Astrocyte (in vitro differentiated cells and primary cell): ENCODE measurements around the gene GARIN5A. TPM values are rescaled to one million over a fixed set of nuclear protein-coding genes. Genes with fewer than 3 reads are reported as not detected.

Experiments used
- DNase-seq: peaks from one replicate; pipeline ENCODE4 v3.0.0-alpha.2; 2010; ENCODE audit warnings: low read depth
- FAIRE-seq: peaks from 2 replicates; lab custom pipeline; 2011; peaks lifted over from hg19 to GRCh38; lab: Jason Lieb, UNC
- H2AFZ ChIP-seq: 2 replicates; pipeline ENCODE4 v1.6.0; 2012; ENCODE audit warnings: low read depth, low read length, inconsistent platforms
- H3K27ac ChIP-seq: 2 replicates; pipeline ENCODE4 v1.5.1; 2011; ENCODE audit warnings: low read depth, low read length, inconsistent platforms
- H3K27me3 ChIP-seq: 2 replicates; pipeline ENCODE4 v1.6.0; 2011; ENCODE audit warnings: low read length, inconsistent platforms; ENCODE audit not compliant: insufficient read depth
- H3K36me3 ChIP-seq: 2 replicates; pipeline ENCODE4 v1.5.1; 2011; ENCODE audit warnings: low read length, inconsistent platforms; ENCODE audit not compliant: insufficient read depth
- H3K4me1 ChIP-seq: 2 replicates; pipeline ENCODE4 v1.5.1; 2011; ENCODE audit warnings: low read length, inconsistent platforms; ENCODE audit not compliant: insufficient read depth
- H3K4me2 ChIP-seq: 2 replicates; pipeline ENCODE4 v1.6.0; 2012; ENCODE audit warnings: low read length, inconsistent platforms
- H3K4me3 ChIP-seq: 2 replicates; pipeline ENCODE4 v1.5.1; 2011; ENCODE audit warnings: low read depth, mild to moderate bottlenecking, low read length, inconsistent platforms; ENCODE audit not compliant: insufficient read depth
- H3K79me2 ChIP-seq: 2 replicates; pipeline ENCODE4 v1.6.0; 2012; ENCODE audit warnings: mild to moderate bottlenecking, low read length, inconsistent platforms; ENCODE audit not compliant: insufficient read depth
- H3K9ac ChIP-seq: 2 replicates; pipeline ENCODE4 v1.6.0; 2012; ENCODE audit warnings: mild to moderate bottlenecking, low read length, inconsistent platforms
- H3K9me3 ChIP-seq: 2 replicates; pipeline ENCODE4 v1.5.1; 2012; ENCODE audit warnings: low read depth, mild to moderate bottlenecking, low read length, inconsistent platforms; ENCODE audit not compliant: insufficient read depth
- H4K20me1 ChIP-seq: 2 replicates; pipeline ENCODE4 v1.6.0; 2012; ENCODE audit warnings: low read length, inconsistent platforms; ENCODE audit not compliant: insufficient read depth
- H3K27ac Mint-ChIP-seq: one replicate; pipeline ENCODE4 v1.8.0; 2021; ENCODE audit warnings: mild to moderate bottlenecking, mixed read lengths; ENCODE audit not compliant: unreplicated experiment
- H3K27me3 Mint-ChIP-seq: one replicate; pipeline ENCODE4 v1.8.0; 2021; ENCODE audit warnings: low read depth, mixed read lengths; ENCODE audit not compliant: unreplicated experiment
- H3K36me3 Mint-ChIP-seq: one replicate; pipeline ENCODE4 v1.8.0; 2021; ENCODE audit warnings: low read depth, mixed read lengths; ENCODE audit not compliant: unreplicated experiment
- H3K4me1 Mint-ChIP-seq: one replicate; pipeline ENCODE4 v1.8.0; 2021; ENCODE audit warnings: low read depth, mixed read lengths; ENCODE audit not compliant: unreplicated experiment
- H3K4me3 Mint-ChIP-seq: one replicate; pipeline ENCODE4 v1.8.0; 2021; ENCODE audit warnings: mild to moderate bottlenecking, moderate library complexity, mixed read lengths; ENCODE audit not compliant: unreplicated experiment
- H3K9me3 Mint-ChIP-seq: one replicate; pipeline ENCODE4 v1.8.0; 2021; ENCODE audit warnings: mild to moderate bottlenecking, mixed read lengths; ENCODE audit not compliant: unreplicated experiment
- CTCF ChIP-seq: IDR thresholded peaks from 2 replicates; pipeline ENCODE4 v1.5.1; 2011; ENCODE audit warnings: low read depth, mild to moderate bottlenecking, inconsistent platforms, low read length, moderate library complexity; ENCODE audit not compliant: insufficient read depth
- EZH2 ChIP-seq: IDR thresholded peaks from 2 replicates; pipeline ENCODE4 v1.6.1; 2012; ENCODE audit warnings: mild to moderate bottlenecking, low read length, inconsistent platforms; ENCODE audit not compliant: insufficient read depth
- total RNA-seq: library from RNA; stranded (reverse); gene quantifications from 2 replicates; pipeline ENCODE4 v1.2.1, GENCODE V29; 2021

GARIN5A gene
- total RNA-seq, 1 donor from 2014 or later, result not detected

GRCh38 chr19:50494186-50495019 is 17.8 kb upstream of the GARIN5A start:
- Histone ChIP-seq H3K27me3 (peaks cover 13% of the 10 kb centered on the region), H2AFZ (no peak overlapping the region), H3K4me3 (no peak overlapping the region), H3K36me3 (no peaks in the 10 kb centered on the region), H3K4me1 (no peaks in the 10 kb centered on the region), H3K9ac (no peak overlapping the region), H4K20me1 (peaks cover 7% of the 10 kb centered on the region), H3K4me2 (no peak overlapping the region), H3K9me3 (no peaks in the 10 kb centered on the region), H3K79me2 (no peaks in the 10 kb centered on the region), H3K27ac (no peak overlapping the region)
- no peaks in the 10 kb centered on the region for H3K27me3 Mint-ChIP-seq
- TF ChIP-seq CTCF (no peak), EZH2 (no peak)
- H3K4me3 Mint-ChIP-seq, result no peak overlapping the region
- no peak overlapping the region for H3K27ac Mint-ChIP-seq
- no peaks in the 10 kb centered on the region for H3K36me3 Mint-ChIP-seq
- DNase-seq, result no peak
- peaks cover 27% of the 10 kb centered on the region for H3K9me3 Mint-ChIP-seq
- no peak for FAIRE-seq
- H3K4me1 Mint-ChIP-seq, result no peaks in the 10 kb centered on the region

GRCh38 chr19:50493171-50493570 is 16.5 kb upstream of the GARIN5A start:
- no peak overlapping the region for H3K27ac ChIP-seq
- H3K4me2 ChIP-seq, result no peak overlapping the region
- H3K27ac Mint-ChIP-seq, result no peak overlapping the region
- no peaks in the 10 kb centered on the region for H3K36me3 ChIP-seq
- DNase-seq (no peak), FAIRE-seq (no peak)
- H3K9me3 ChIP-seq, result no peaks in the 10 kb centered on the region
- H3K4me3 Mint-ChIP-seq, result no peak overlapping the region
- peaks cover 13% of the 10 kb centered on the region for H3K27me3 ChIP-seq
- no peaks in the 10 kb centered on the region for H3K79me2 ChIP-seq
- H3K27me3 Mint-ChIP-seq, result no peaks in the 10 kb centered on the region
- peaks cover 13% of the 10 kb centered on the region for H4K20me1 ChIP-seq
- no peak overlapping the region for H2AFZ ChIP-seq
- no peaks in the 10 kb centered on the region for H3K36me3 Mint-ChIP-seq
- no peak overlapping the region for H3K9ac ChIP-seq
- H3K4me3 ChIP-seq, result no peak overlapping the region
- no peaks in the 10 kb centered on the region for H3K4me1 ChIP-seq
- no peak for TF ChIP-seq CTCF
- TF ChIP-seq EZH2, result no peak
- peaks cover 36% of the 10 kb centered on the region for H3K9me3 Mint-ChIP-seq
- no peaks in the 10 kb centered on the region for H3K4me1 Mint-ChIP-seq
